Calu3 (cell line): ENCODE data around the gene SIPA1. TPM values are rescaled to one million over a fixed set of nuclear protein-coding genes. Genes with fewer than 3 reads are reported as not detected.
A peak's percentile ranks its signal among the peaks of the same experiment; 100 is the strongest.

ENCODE experiments used
- BruUV-seq: library from RNA; stranded (reverse); fragments of 400-500 nt; replicated peaks from 2 replicates; lab custom pipeline; 2021; lab: Mats Ljungman, UMichigan
- CTCF ChIA-PET: fragments of 300-600 bp; sonication (Branson Sonifier 250); formaldehyde crosslinking; loops from one replicate; lab custom pipeline; 2022; ENCODE audit warnings: antibody characterized with exemption; lab: Charles Lee
- DNase-seq: peaks from one replicate; pipeline ENCODE4 v3.0.0; 2022
- H3K27ac Mint-ChIP-seq: one replicate; pipeline ENCODE4 v1.8.0; 2022; ENCODE audit warnings: mixed read lengths; ENCODE audit not compliant: unreplicated experiment
- H3K27me3 Mint-ChIP-seq: one replicate; pipeline ENCODE4 v1.8.0; 2022; ENCODE audit warnings: mixed read lengths; ENCODE audit not compliant: unreplicated experiment
- H3K36me3 Mint-ChIP-seq: one replicate; pipeline ENCODE4 v1.8.0; 2022; ENCODE audit warnings: mild to moderate bottlenecking, moderate library complexity, mixed read lengths; ENCODE audit not compliant: insufficient read depth, unreplicated experiment
- H3K4me1 Mint-ChIP-seq: one replicate; pipeline ENCODE4 v1.8.0; 2022; ENCODE audit warnings: mild to moderate bottlenecking, low read depth, mixed read lengths; ENCODE audit not compliant: unreplicated experiment
- H3K4me3 Mint-ChIP-seq: one replicate; pipeline ENCODE4 v1.8.0; 2022; ENCODE audit warnings: mild to moderate bottlenecking, low read depth, moderate library complexity, mixed read lengths; ENCODE audit not compliant: unreplicated experiment
- H3K9me3 Mint-ChIP-seq: one replicate; pipeline ENCODE4 v1.8.0; 2022; ENCODE audit warnings: low read depth, mixed read lengths; ENCODE audit not compliant: unreplicated experiment
- intact Hi-C: fragments of 100-400 bp; cut with micrococcal nuclease; formaldehyde crosslinking; loops from one replicate; pipeline ENCODE4 v1.10.0; 2022; ENCODE audit not compliant: unreplicated experiment
- total RNA-seq: library from RNA; stranded (reverse); gene quantifications from 2 replicates; pipeline ENCODE4 v1.2.3, GENCODE V29; 2022
- TF ChIP-seq, protein P1 (sequence below): fragments of 200-600 bp; IDR thresholded peaks from one replicate; pipeline ENCODE4 v1.8.0; 2022; ENCODE audit warnings: antibody characterized with exemption; ENCODE audit not compliant: unreplicated experiment

SIPA1 gene
- total RNA-seq, 1 experiment from 2014 or later: 41.3 TPM

DNA sequence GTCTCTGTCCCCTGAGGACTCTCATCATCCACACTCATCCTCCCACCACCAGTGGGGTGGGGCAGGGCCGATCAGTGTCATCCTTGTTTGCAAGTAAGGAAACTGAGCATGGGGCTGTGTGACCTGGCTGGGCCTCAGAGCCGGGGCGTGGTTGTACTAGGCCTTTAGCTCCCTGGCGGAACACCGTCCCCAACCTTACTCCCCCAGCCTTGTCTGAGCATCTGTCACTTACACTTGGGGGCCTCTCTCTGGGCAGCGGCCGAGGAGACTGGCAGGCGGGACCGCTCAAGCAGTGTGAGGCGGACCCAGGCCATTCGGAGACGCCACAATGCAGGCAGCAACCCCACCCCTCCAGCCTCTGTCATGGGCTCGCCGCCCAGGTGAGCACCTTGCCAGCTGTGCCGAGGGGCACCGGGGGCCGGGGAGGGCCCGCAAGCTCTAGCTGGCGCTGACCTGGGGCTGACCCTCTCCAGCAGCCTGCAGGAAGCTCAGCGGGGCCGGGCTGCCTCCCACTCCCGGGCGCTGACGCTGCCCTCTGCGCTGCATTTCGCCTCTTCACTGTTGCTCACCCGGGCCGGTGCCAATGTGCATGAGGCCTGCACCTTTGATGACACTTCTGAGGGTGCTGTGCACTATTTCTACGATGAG, 18.5 kb upstream of the SIPA1 start:
- Mint-ChIP-seq H3K36me3 (peaks cover 67% of the 10 kb centered on the region), H3K4me3 (no peak overlapping the region), H3K27ac (no peak overlapping the region), H3K4me1 (peaks cover 9% of the 10 kb centered on the region), H3K27me3 (no peaks in the 10 kb centered on the region), H3K9me3 (no peaks in the 10 kb centered on the region)
- no peak for DNase-seq
- TF ChIP-seq, protein P1, sequence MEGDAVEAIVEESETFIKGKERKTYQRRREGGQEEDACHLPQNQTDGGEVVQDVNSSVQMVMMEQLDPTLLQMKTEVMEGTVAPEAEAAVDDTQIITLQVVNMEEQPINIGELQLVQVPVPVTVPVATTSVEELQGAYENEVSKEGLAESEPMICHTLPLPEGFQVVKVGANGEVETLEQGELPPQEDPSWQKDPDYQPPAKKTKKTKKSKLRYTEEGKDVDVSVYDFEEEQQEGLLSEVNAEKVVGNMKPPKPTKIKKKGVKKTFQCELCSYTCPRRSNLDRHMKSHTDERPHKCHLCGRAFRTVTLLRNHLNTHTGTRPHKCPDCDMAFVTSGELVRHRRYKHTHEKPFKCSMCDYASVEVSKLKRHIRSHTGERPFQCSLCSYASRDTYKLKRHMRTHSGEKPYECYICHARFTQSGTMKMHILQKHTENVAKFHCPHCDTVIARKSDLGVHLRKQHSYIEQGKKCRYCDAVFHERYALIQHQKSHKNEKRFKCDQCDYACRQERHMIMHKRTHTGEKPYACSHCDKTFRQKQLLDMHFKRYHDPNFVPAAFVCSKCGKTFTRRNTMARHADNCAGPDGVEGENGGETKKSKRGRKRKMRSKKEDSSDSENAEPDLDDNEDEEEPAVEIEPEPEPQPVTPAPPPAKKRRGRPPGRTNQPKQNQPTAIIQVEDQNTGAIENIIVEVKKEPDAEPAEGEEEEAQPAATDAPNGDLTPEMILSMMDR: no peak
- CTCF ChIA-PET: interaction anchor here (0.6 to 1.1 kb wide), 2 partner anchors 10 to 94 kb away, joined by 3 read pairs; partner anchors contain the start of gene SCYL1
- intact Hi-C loops: no loop called here
- no TSS peak for BruUV-seq

DNA sequence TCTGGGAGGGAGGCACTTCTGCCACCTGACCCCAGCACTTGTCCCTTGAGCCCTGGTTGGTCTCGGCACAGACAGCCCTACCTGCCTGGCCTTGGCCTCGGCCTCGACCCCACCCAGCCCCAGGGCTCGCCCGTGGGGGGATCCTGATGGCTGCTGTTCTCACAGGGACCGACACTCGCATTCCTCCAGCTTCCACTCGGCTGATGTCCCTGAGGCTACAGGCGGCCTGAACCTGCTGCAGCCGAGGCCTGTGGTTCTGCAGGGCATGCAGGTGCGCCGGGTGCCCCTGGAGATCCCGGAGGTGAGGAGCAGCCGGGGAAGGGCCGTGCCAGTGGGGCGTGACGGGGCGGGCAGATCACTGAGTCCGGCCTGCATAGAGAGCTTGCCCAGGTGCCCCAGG, 17.2 kb upstream of the SIPA1 start:
- Mint-ChIP-seq H3K36me3 (peaks cover 61% of the 10 kb centered on the region), H3K4me3 (no peak overlapping the region), H3K9me3 (no peaks in the 10 kb centered on the region), H3K27me3 (no peaks in the 10 kb centered on the region), H3K27ac (no peak overlapping the region), H3K4me1 (peaks cover 9% of the 10 kb centered on the region)
- TF ChIP-seq, protein P1: no peak
- BruUV-seq: no TSS peak
- no peak for DNase-seq
- intact Hi-C loops: no loop called here
- CTCF ChIA-PET: no interaction called here

GRCh38 chr11:65621460-65621859, 16.4 kb upstream of the SIPA1 start:
- intact Hi-C loops: no loop called here
- no peak for DNase-seq
- H3K4me3 Mint-ChIP-seq: no peak overlapping the region
- H3K27ac Mint-ChIP-seq: peak overlapping the region; percentile 34
- H3K27me3 Mint-ChIP-seq: no peaks in the 10 kb centered on the region
- no peaks in the 10 kb centered on the region for H3K9me3 Mint-ChIP-seq
- CTCF ChIA-PET: no interaction called here
- TF ChIP-seq, protein P1: no peak
- H3K4me1 Mint-ChIP-seq: peaks cover 7% of the 10 kb centered on the region
- H3K36me3 Mint-ChIP-seq: peaks cover 56% of the 10 kb centered on the region
- no TSS peak for BruUV-seq

- Mint-ChIP-seq H3K27me3 (no peaks in the 10 kb centered on the region), H3K4me3 (no peak overlapping the region), H3K36me3 (peaks cover 56% of the 10 kb centered on the region), H3K9me3 (no peaks in the 10 kb centered on the region), H3K27ac (peak overlapping the region; percentile 34), H3K4me1 (peaks cover 1% of the 10 kb centered on the region)
- no peak for DNase-seq
- TF ChIP-seq, protein P1: no peak
- BruUV-seq: no TSS peak
- CTCF ChIA-PET: no interaction called here
- intact Hi-C loops: no loop called here
Observed at GRCh38 chr11:65622011-65622410, 15.9 kb upstream of the SIPA1 start.
